Keratinocyte (primary cell): ENCODE measurements around the gene INTS1. TPM values are rescaled to one million over a fixed set of nuclear protein-coding genes. Genes with fewer than 3 reads are reported as not detected.
"Not testable (repeated sequence)": the region's sequence is repeated elsewhere in the genome, so short reads cannot be mapped to it uniquely, and the experiment has no call there.

ENCODE experiments used
- DNase-seq: peaks from one replicate; pipeline ENCODE4 v3.0.0-alpha.2; 2011; ENCODE audit warnings: low read depth, missing footprints, low spot score
- FAIRE-seq: peaks from 2 replicates; lab custom pipeline; 2011; peaks lifted over from hg19 to GRCh38; lab: Jason Lieb, UNC
- H2AFZ ChIP-seq: 2 replicates; pipeline ENCODE4 v1.6.0; 2012; ENCODE audit warnings: low read length, control low read depth, inconsistent platforms; ENCODE audit not compliant: control insufficient read depth
- H3K27ac ChIP-seq: 2 replicates; pipeline ENCODE4 v1.5.1; 2011; ENCODE audit warnings: low read length; ENCODE audit not compliant: control insufficient read depth, insufficient read depth
- H3K27me3 ChIP-seq: 3 replicates; pipeline ENCODE4 v1.6.0; 2011; ENCODE audit warnings: low read length; ENCODE audit not compliant: control insufficient read depth, insufficient read depth; ENCODE audit errors: extremely low read depth
- H3K36me3 ChIP-seq, 2 experiments: 2 replicates in 1 of 2; 3 replicates in 1 of 2; pipeline ENCODE4 v1.5.1; 2011; ENCODE audit warnings: low read length in 2 of 2, mild to moderate bottlenecking in 1 of 2; ENCODE audit not compliant: control insufficient read depth in 2 of 2, insufficient read depth in 2 of 2; ENCODE audit errors: extremely low read depth in 1 of 2
- H3K4me1 ChIP-seq: 3 replicates; pipeline ENCODE4 v1.5.1; 2011; ENCODE audit warnings: low read length; ENCODE audit not compliant: control insufficient read depth, insufficient read depth; ENCODE audit errors: extremely low read depth
- H3K4me2 ChIP-seq: 3 replicates; pipeline ENCODE4 v1.6.0; 2011; ENCODE audit warnings: low read depth, low read length; ENCODE audit not compliant: control insufficient read depth, insufficient read depth; ENCODE audit errors: extremely low read depth
- H3K4me3 ChIP-seq, 3 experiments: fragments of 200-600 bp in 1 of 3; sonication (generic) in 1 of 3; 2 replicates in 2 of 3; 3 replicates in 1 of 3; pipeline ENCODE4 v1.5.1; 2011 to 2016; ENCODE audit warnings: low read length in 3 of 3, mild to moderate bottlenecking in 3 of 3, control low read depth in 2 of 3, inconsistent platforms in 1 of 3, low read depth in 1 of 3, mixed read lengths in 1 of 3, mixed run types in 1 of 3, moderate library complexity in 1 of 3; ENCODE audit not compliant: control insufficient read depth in 2 of 3, insufficient read depth in 2 of 3; ENCODE audit errors: extremely low read depth in 1 of 3
- H3K79me2 ChIP-seq: 2 replicates; pipeline ENCODE4 v1.6.0; 2012; ENCODE audit warnings: low read length; ENCODE audit not compliant: control insufficient read depth, insufficient read depth
- H3K9ac ChIP-seq: 3 replicates; pipeline ENCODE4 v1.6.0; 2011; ENCODE audit warnings: low read length; ENCODE audit not compliant: control insufficient read depth, insufficient read depth; ENCODE audit errors: extremely low read depth
- H3K9me1 ChIP-seq: 3 replicates; pipeline ENCODE4 v1.6.0; 2011; ENCODE audit warnings: low read length; ENCODE audit not compliant: control insufficient read depth, insufficient read depth; ENCODE audit errors: extremely low read depth
- H3K9me3 ChIP-seq: 2 replicates; pipeline ENCODE4 v1.5.1; 2012; ENCODE audit warnings: low read depth, low read length; ENCODE audit not compliant: control insufficient read depth
- H4K20me1 ChIP-seq: 3 replicates; pipeline ENCODE4 v1.6.0; 2011; ENCODE audit warnings: low read length; ENCODE audit not compliant: control insufficient read depth, insufficient read depth; ENCODE audit errors: extremely low read depth
- EZH2 ChIP-seq: IDR thresholded peaks from one replicate; pipeline ENCODE4 v1.6.1; 2012; ENCODE audit warnings: inconsistent platforms, mild to moderate bottlenecking, low read length, moderate library complexity
- dilution Hi-C: fragments of 300-500 bp; cut with MboI; formaldehyde crosslinking; loops from one replicate; pipeline ENCODE4 v1.7.0; 2020; ENCODE audit warnings: low sequenced_read_pairs; ENCODE audit not compliant: extremely low pct_ligation_motif_present
- polyA plus RNA-seq, 5 experiments: library from polyadenylated mRNA; depleted of rRNA in 3 of 5; stranded (reverse) in 3 of 5; stranded (forward) in 1 of 5; unstranded in 1 of 5; fragments of >200 nt; gene quantifications; 1 replicate in 1 of 5; 2 replicates in 3 of 5; 3 replicates in 1 of 5; pipeline versions ENCODE4 v1.2.1 to v1.2.3, GENCODE V29; 2011 to 2012; ENCODE audit warnings: missing spikeins in 2 of 5, low read depth in 1 of 5, low replicate concordance in 1 of 5
- TF ChIP-seq, protein P1 (sequence below), 3 experiments: IDR thresholded peaks in 1 of 3; conservative IDR thresholded peaks in 1 of 3; optimal IDR thresholded peaks in 1 of 3; 2 replicates in 2 of 3; 3 replicates in 1 of 3; pipeline versions ENCODE3 to v1.5.1; 2011; ENCODE audit warnings: low read length in 3 of 3, mild to moderate bottlenecking in 3 of 3, moderate library complexity in 2 of 3, control low read depth in 1 of 3, inconsistent platforms in 1 of 3; ENCODE audit not compliant: insufficient read depth in 2 of 3; ENCODE audit errors: extremely low read depth in 1 of 3

INTS1 gene
- polyA plus RNA-seq, 1 donor (not counting 4 experiments of a cell fraction or from before 2014, with no cell fraction given) = 10.6 TPM

DNA sequence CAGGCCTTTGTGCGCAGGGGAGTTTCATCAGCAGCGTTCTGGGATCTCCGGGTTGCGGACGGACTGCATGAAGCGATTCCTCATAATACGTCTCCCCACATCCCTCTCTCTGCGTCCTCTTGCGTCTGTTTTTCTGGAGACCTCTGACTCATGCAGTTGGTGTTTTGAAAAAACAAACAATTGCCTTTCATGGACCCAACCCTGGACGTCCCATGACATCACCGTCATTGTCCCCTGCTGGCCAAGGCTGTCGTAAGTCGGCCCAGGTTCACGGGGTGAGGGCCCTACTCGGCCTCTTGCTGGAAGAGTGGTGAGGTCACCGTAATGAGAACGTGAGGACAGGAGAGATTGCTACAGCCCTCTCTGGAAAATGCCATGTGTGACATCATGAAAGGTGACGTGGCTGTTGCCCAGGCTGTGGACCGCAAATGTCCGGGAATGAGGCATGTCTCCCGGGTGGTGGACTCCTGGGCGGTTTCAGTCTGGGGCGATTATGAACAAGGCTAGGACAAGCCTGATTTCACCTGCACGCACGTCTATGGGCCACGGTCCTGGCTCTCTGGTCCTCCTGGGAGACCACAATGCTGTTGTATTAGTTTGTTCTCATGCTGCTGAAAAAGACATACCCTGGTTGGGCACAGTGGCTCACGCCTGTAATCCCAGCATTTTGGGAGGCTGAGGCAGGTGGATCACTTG is 16.5 kb upstream of the INTS1 start:
- Histone ChIP-seq H3K27me3 (no peaks in the 10 kb centered on the region), H3K9ac (no peak overlapping the region), H4K20me1 (no peaks in the 10 kb centered on the region), H3K9me3 (no peaks in the 10 kb centered on the region), H3K36me3 (no peaks in the 10 kb centered on the region), H3K4me2 (no peak overlapping the region), H3K27ac (no peak overlapping the region), H3K4me3 (no peak overlapping the region), H2AFZ (no peak overlapping the region), H3K79me2 (no peaks in the 10 kb centered on the region), H3K9me1 (no peaks in the 10 kb centered on the region), H3K4me1 (no peaks in the 10 kb centered on the region)
- TF ChIP-seq EZH2 = no peak
- TF ChIP-seq, protein P1, sequence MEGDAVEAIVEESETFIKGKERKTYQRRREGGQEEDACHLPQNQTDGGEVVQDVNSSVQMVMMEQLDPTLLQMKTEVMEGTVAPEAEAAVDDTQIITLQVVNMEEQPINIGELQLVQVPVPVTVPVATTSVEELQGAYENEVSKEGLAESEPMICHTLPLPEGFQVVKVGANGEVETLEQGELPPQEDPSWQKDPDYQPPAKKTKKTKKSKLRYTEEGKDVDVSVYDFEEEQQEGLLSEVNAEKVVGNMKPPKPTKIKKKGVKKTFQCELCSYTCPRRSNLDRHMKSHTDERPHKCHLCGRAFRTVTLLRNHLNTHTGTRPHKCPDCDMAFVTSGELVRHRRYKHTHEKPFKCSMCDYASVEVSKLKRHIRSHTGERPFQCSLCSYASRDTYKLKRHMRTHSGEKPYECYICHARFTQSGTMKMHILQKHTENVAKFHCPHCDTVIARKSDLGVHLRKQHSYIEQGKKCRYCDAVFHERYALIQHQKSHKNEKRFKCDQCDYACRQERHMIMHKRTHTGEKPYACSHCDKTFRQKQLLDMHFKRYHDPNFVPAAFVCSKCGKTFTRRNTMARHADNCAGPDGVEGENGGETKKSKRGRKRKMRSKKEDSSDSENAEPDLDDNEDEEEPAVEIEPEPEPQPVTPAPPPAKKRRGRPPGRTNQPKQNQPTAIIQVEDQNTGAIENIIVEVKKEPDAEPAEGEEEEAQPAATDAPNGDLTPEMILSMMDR (optimal IDR thresholded peaks at IDR 0.05 in 1 of 3, IDR thresholded peaks at IDR 0.05 in 1 of 3, conservative IDR thresholded peaks at IDR 0.05 in 1 of 3; ENCODE audit: extremely low read depth in 1 of 3, insufficient read depth in 2 of 3, low read length in 3 of 3) = no peak
- dilution Hi-C loops = no loop called here
- FAIRE-seq (no peak), DNase-seq (no peak)

DNA sequence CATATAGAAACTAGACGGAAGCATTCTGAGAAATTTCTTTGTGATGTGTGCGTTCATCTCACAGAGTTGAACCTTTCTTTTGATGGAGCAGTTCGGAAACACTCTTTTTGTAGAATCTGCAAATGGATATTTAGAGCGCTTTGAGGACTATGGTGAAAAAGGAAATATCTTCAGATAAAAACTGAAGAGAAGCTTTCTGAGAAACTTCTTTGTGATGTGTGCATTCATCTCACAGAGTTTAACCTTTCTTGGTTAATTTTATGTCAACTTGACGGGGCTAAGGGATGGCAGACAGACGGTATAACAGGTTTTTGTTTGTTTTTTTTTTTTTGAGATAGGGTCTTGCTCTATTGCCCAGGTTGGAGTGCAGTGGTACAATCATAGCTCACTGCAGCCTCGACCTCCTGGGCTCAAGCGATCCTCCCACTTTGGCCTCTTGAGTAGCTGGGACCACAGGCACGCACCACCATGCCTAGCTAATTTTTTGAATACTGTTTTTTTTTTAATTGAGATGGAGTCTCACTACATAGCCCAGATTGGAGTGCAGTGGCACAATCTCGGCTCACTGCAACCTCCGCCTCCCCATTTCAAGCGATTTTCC is 15.2 kb upstream of the INTS1 start:
- H4K20me1 ChIP-seq, H3K79me2 ChIP-seq, H3K9ac ChIP-seq, H2AFZ ChIP-seq, DNase-seq, H3K9me1 ChIP-seq, FAIRE-seq, H3K9me3 ChIP-seq, H3K27ac ChIP-seq, H3K27me3 ChIP-seq, H3K4me3 ChIP-seq, dilution Hi-C loops, H3K4me1 ChIP-seq, H3K36me3 ChIP-seq, H3K4me2 ChIP-seq: not testable (repeated sequence)
